Peyer's patch (tissue), 4 donors: Measurements from ENCODE around the gene MFAP4. TPM values are rescaled to one million over a fixed set of nuclear protein-coding genes. Genes with fewer than 3 reads are reported as not detected.
A peak's percentile ranks its signal among the peaks of the same experiment; 100 is the strongest.

Experiments
- DNase-seq, 3 donors: peaks; one replicate each; pipeline ENCODE4 v3.0.0-alpha.2; 2017 to 2019
- H3K27ac ChIP-seq, 4 donors: fragments of 200-600 bp; sonication (generic); one replicate each; pipeline ENCODE4 v1.5.1; 2016 to 2019
- H3K27me3 ChIP-seq, 2 donors: fragments of 200-600 bp; sonication (generic); one replicate each; pipeline ENCODE4 v1.5.1; 2019
- H3K36me3 ChIP-seq, 3 donors: fragments of 200-600 bp; sonication (generic); one replicate each; pipeline ENCODE4 v1.5.1; 2016 to 2019
- H3K4me1 ChIP-seq, 4 donors: fragments of 200-600 bp; sonication (generic); one replicate each; pipeline ENCODE4 v1.5.1; 2016 to 2019
- H3K4me3 ChIP-seq, 4 donors: fragments of 200-600 bp; sonication (generic); 1 replicate in 3 of 4; 2 replicates in 1 of 4; pipeline ENCODE4 v1.5.1; 2016 to 2019; ENCODE audit warnings: mild to moderate bottlenecking in 1 of 4
- H3K9me3 ChIP-seq, 4 donors: fragments of 200-600 bp; sonication (generic); one replicate each; pipeline ENCODE4 v1.5.1; 2016 to 2019; ENCODE audit warnings: mild to moderate bottlenecking in 1 of 4
- CTCF ChIP-seq, 6 experiments: fragments of 450-650 bp in 4 of 6; fragments of 200-600 bp in 2 of 6; sonication (generic) in 1 of 6; IDR thresholded peaks; one replicate each; pipeline ENCODE4 v1.5.1; 2017 to 2019; ENCODE audit warnings: antibody characterized with exemption in 6 of 6, mild to moderate bottlenecking in 3 of 6, moderate library complexity in 1 of 6
- POLR2A ChIP-seq, 2 donors: fragments of 450-650 bp; IDR thresholded peaks; one replicate each; pipeline ENCODE4 v1.5.1; 2017; ENCODE audit warnings: antibody characterized with exemption in 2 of 2, mild to moderate bottlenecking in 2 of 2, moderate library complexity in 2 of 2
- total RNA-seq, 4 donors: library from RNA; depleted of rRNA; stranded (reverse); fragments of >200 nt; gene quantifications; one replicate each; pipeline ENCODE4 v1.1.0, GENCODE V29; 2016

Gene MFAP4
- total RNA-seq, 4 donors from 2014 or later, result 12.6 to 70.8 (median 43.9) TPM

DNA sequence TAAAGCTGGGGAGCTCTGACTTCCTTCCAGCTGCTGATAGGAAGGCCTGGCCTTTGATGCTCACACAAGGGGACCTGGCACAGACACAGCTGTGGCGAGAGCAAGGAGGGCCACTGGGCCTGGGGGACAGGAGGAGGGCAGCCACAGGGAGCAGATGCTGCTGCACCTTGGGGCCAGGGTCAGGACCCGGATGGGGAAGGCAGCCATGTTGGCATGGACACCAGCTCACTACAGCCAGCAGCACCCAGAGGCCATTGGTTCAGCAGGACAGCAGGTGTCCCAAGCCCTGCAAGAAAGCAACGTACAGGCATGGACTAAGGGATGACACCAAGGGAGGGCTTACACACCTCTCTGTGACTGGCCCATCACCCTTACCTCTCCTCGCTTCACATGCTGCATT lies 16.0 kb upstream of the MFAP4 start:
- H3K4me1 ChIP-seq, result peaks cover 0 to 12% (median 0%) of the 10 kb centered on the region in 4 donors
- no peaks in the 10 kb centered on the region for H3K9me3 ChIP-seq
- no peak for DNase-seq
- TF ChIP-seq CTCF (IDR thresholded peaks at IDR 0.05) (no peak), POLR2A (IDR thresholded peaks at IDR 0.05) (no peak)
- H3K36me3 ChIP-seq, result no peaks in the 10 kb centered on the region
- no peak overlapping the region for H3K27ac ChIP-seq
- no peaks in the 10 kb centered on the region for H3K27me3 ChIP-seq
- no peak overlapping the region for H3K4me3 ChIP-seq

DNA sequence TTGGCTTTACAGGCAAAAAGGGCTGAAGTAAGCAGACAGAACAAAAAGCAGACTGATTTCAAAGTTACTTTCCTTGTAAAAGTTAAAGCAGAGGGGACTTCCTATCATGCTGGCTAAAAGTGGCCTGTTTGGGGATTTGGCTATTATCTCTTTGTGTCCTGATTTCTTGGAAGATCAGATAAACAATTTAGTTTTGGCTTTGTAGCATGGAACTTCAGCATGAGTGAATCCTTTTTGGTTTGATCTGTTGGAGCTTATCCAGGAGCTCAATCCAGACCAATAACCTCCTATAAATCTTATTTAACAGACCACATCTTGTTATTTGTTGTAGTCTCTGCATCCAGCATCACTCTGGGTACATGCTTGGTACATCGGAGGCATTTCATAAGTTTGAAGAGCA lies 15.2 kb upstream of the MFAP4 start:
- peaks cover 0 to 20% (median 0%) of the 10 kb centered on the region in 4 donors for H3K4me1 ChIP-seq

GRCh38 chr17:19401321-19402010 lies 14.5 kb upstream of the MFAP4 start:
- Histone ChIP-seq H3K4me3 (no peak overlapping the region), H3K36me3 (no peaks in the 10 kb centered on the region), H3K9me3 (no peaks in the 10 kb centered on the region), H3K27ac (peak overlapping the region in 1 of 4 donors; percentile 17), H3K4me1 (peaks cover 0 to 20% (median 0%) of the 10 kb centered on the region in 4 donors), H3K27me3 (no peaks in the 10 kb centered on the region)
- no peak for DNase-seq
- TF ChIP-seq POLR2A (IDR thresholded peaks at IDR 0.05), result no peak
- no peak for TF ChIP-seq CTCF (IDR thresholded peaks at IDR 0.05)

More for the DNA sequence above, 15.2 kb upstream of the MFAP4 start:
- H3K36me3 ChIP-seq, result no peaks in the 10 kb centered on the region
- H3K4me3 ChIP-seq, result no peak overlapping the region
- H3K27ac ChIP-seq, result peak overlapping the region in 1 of 4 donors; percentile 17
- TF ChIP-seq CTCF (IDR thresholded peaks at IDR 0.05), result no peak
- no peak for TF ChIP-seq POLR2A (IDR thresholded peaks at IDR 0.05)
- H3K9me3 ChIP-seq, result no peaks in the 10 kb centered on the region
- H3K27me3 ChIP-seq, result no peaks in the 10 kb centered on the region
- no peak for DNase-seq

DNA sequence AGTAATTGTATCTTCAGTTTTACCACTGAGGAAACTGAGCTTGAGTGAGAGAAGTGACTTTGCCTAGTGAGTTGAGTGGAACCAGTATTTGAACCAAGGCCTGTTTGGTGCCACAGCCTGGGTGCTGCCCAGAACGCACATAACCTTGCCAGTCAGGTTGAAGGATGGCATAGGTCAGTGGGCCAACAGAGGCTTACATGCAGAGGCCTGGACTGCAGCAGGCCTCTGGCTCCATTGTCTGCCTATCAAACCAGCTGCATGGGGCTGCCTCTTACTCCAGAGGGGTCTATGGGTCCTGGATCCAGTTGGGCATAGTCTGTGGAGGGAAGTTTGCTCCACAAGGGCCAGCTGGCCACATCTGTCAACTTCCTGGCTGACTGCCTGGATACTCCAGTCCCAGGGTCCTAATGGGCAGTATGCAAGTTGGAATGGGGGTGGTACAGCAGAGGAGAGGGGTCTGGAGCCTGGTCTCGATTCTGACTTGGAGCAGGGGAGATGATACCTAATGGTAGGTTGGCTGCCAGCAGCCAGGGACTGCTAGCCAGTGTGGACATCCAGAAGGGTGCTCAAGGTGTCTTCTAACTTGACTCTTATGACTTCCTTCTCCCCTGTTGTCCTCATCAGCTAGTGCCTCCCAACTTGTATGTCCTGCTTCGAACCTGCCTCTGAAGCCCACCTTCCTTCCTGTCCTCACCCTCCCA lies 12.9 kb upstream of the MFAP4 start:
- Histone ChIP-seq H3K27me3 (no peaks in the 10 kb centered on the region), H3K4me1 (peaks cover 0 to 20% (median 0%) of the 10 kb centered on the region in 4 donors), H3K9me3 (no peaks in the 10 kb centered on the region), H3K27ac (peak overlapping the region in 1 of 4 donors; percentile 35), H3K4me3 (no peak overlapping the region), H3K36me3 (no peaks in the 10 kb centered on the region)
- TF ChIP-seq CTCF (IDR thresholded peaks at IDR 0.05) (no peak), POLR2A (IDR thresholded peaks at IDR 0.05) (no peak)
- no peak for DNase-seq

- DNase-seq, result peak in 1 of 3 donors; percentile 66
- peaks cover 0 to 20% (median 0%) of the 10 kb centered on the region in 4 donors for H3K4me1 ChIP-seq
Observed at GRCh38 chr17:19398301-19399181, 11.6 kb upstream of the MFAP4 start.

More at GRCh38 chr17:19398301-19399181, 11.6 kb upstream of the MFAP4 start:
- H3K27me3 ChIP-seq, result no peaks in the 10 kb centered on the region
- H3K27ac ChIP-seq, result peak overlapping the region in 3 of 4 donors; percentile 50 to 58 (median 54)
- H3K9me3 ChIP-seq, result no peaks in the 10 kb centered on the region
- no peak overlapping the region for H3K4me3 ChIP-seq
- H3K36me3 ChIP-seq, result no peaks in the 10 kb centered on the region
- TF ChIP-seq POLR2A (IDR thresholded peaks at IDR 0.05) (no peak), CTCF (IDR thresholded peaks at IDR 0.05) (no peak)
